Measurements from ENCODE around the gene ZBED1. TPM values are rescaled to one million over a fixed set of nuclear protein-coding genes. Genes with fewer than 3 reads are reported as not detected.
"Not testable (repeated sequence)": the region's sequence is repeated elsewhere in the genome, so short reads cannot be mapped to it uniquely, and the experiment has no call there.

ZBED1 gene
- total RNA-seq, 2 experiments from 2014 or later = 32.2 to 32.3 TPM

- ChIA-PET POLR2A (no interaction called here), CTCF (no interaction called here)
Observed at GRCh38 chrX:2478546-2479419, 22.0 kb downstream of the ZBED1 start.

GRCh38 chrX:2477313-2477712 lies 23.5 kb downstream of the ZBED1 start:
- CTCF ChIA-PET, POLR2A ChIA-PET: not testable (repeated sequence)

GRCh38 chrX:2474963-2475726 lies 25.6 kb downstream of the ZBED1 start:
- ChIA-PET CTCF (no interaction called here), POLR2A (no interaction called here)

DNA sequence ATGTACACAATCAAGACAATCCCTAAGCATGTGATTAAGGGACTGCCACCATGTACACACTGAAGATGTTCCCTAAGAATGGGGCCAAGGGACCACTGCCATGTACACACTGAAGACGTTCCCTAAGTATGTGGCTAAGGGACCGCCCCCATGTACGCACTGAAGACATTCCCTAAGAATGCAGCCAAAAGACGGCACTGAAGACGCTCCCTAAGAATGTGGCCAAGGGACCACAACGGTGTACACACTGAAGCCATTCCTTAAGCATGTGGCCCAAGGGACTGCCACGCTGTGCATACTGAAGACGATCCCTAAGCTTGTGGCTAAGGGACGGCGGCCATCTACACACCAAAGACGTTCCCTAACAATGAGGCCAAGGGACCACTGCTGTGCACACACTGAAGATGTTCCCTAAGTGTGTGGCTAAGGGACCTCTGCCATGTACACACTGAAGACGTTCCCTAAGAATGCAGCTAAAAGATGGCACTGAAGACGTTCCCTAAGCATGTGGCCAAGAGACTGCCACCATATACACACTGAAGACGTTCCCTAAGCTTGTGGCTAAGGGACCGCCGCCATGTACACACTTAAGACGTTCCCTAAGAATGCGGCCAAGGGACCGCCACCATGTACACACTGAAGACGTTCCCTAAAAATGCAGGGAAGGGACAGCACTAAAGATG lies 26.4 kb downstream of the ZBED1 start:
- POLR2A ChIA-PET = no interaction called here
- CTCF ChIA-PET = no interaction called here

- POLR2A ChIA-PET, CTCF ChIA-PET: not testable (repeated sequence)
Observed at GRCh38 chrX:2473064-2473463, 27.7 kb downstream of the ZBED1 start.

DNA sequence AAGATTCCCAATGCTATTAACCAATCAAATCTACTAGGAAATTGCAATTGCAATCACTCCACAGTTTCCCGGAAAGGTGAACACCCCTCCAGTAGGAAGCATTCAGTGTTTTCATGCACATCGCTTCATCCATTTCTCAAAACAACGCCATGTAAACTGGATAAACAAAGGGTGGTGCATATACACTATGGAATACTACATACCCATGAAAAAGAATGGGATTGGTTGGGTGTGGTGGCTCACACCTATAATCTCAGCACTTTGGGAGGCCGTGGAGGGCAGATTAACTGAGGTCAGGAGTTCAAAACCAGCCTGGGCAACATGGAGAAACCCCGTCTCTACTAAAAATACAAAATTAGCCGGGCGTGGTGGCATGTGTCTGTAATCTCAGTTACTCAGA lies 29.1 kb downstream of the ZBED1 start:
- ChIA-PET CTCF (no interaction called here), POLR2A (no interaction called here)

GRCh38 chrX:2471126-2471525 lies 29.6 kb downstream of the ZBED1 start:
- POLR2A ChIA-PET, CTCF ChIA-PET: not testable (repeated sequence)

DNA sequence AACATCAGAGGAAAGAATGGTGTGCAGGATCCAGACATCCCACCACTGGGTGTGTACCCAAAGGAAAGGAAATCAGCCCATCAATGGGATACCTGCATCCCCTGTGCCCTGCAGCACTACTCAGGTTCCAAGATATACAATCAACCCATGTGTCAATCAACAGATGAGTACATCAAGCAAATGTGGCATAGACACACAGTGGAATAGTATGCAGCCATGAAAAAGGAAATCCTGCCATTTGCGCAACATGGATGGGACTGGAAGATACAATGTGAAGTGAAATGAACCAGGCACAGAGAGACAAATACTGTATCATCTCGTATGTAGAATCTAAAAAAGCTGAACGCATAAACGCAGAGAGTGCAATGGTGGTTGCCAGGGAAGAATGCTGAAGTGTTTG lies 30.9 kb downstream of the ZBED1 start:
- POLR2A ChIA-PET, CTCF ChIA-PET: not testable (repeated sequence)

- CTCF ChIA-PET = no interaction called here
- POLR2A ChIA-PET = no interaction called here
Observed at GRCh38 chrX:2469196-2469685, 31.5 kb downstream of the ZBED1 start.

DNA sequence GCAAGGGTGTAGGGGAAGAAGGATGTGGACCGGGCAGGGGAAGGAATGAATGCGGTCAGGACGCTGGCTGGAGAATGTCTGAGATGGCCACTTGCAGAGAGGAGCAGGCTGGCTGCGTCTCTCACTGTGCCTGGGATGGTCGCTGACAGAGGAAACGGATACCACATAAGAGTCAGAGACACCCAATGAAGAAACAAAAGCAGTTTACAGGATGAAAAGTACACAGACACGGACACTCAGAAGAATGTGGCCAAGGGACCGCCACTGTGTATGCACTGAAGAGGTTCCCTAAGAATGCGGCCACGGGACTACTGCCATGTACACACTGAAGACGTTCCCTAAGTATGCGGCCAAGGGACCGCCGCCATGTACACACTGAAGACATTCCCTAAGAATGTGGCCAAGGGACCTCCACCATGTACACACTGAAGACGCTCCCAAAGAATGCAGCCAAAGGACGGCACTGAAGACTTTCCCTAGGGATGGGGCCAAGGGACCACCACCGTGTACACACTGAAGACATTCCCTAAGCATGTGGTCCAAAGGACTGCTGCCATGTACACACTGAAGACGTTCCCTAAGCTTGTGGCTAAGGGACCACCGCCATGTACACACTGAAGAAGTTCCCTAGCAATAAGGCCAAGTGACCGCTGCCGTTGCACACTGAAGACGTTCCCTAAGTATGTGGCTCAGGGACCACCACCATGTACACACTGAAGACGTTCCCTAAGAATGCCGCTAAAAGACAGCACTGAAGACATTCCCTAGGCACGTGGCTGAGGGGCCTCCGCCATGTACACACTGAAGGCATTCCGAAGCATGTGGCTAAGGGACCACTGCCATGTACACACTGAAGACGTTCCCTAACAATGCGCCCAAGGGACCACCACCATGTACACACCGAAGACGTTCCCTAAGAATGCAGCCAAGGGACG lies 32.2 kb downstream of the ZBED1 start:
- ChIA-PET POLR2A (no interaction called here), CTCF (no interaction called here)

DNA sequence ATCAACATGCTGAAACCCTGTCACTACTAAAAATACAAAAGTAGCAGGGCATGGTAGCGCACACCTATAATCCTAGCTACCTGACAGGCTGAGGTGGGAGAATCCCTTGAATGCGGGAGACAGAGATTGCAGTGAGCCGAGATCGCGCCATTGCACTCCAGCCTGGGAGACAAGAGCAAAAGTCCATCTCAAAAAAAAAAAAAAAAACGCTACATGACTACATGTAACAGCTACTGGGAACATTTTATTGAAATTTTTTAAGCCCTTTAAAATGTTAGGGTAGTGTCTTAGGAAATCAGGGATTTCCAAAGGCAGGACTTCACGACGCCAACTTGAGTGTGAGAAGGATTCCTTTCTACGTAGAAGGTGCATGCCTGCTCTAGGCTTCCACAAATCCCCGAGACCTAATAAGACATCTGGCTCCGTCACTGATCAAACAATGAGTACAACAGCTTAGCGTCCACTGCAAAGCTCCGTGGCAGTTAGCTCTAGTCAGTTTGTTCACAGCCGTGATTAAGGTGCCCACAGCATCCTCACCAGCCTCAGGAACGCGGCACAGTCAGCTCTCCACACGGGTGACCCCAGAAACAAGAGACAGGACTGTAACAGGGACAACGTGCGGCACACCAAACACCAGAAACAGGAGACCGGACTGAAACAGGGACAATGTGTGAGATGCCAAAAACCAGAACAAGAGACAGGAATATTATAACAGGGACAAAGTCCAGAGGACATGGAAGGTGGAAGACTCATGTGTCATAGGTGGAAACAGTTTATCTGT lies 33.7 kb downstream of the ZBED1 start:
- ChIA-PET POLR2A (no interaction called here), CTCF (no interaction called here)

DNA sequence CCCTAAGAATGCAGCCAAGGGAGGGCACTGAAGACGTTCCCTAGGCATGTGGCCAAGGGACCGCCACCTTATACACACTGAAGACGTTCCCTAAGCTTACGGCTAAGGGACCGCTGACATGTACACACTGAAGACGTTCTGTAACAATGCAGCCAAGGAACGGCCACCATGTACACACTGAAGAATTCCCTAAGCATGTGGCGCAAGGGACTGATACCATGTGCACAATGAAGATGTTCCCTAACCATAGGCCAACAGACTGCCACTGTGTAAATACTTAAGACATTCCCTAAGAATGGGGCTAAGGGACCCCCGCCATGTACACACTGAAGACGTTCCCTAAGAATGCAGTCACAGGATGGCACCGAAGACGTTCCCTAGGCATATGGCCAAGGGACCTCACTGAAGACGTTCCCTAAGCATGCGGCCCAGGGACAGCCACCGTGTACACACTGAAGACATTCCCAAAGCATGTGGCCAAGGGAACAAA lies 36.1 kb downstream of the ZBED1 start:
- ChIA-PET CTCF (no interaction called here), POLR2A (no interaction called here)

DNA sequence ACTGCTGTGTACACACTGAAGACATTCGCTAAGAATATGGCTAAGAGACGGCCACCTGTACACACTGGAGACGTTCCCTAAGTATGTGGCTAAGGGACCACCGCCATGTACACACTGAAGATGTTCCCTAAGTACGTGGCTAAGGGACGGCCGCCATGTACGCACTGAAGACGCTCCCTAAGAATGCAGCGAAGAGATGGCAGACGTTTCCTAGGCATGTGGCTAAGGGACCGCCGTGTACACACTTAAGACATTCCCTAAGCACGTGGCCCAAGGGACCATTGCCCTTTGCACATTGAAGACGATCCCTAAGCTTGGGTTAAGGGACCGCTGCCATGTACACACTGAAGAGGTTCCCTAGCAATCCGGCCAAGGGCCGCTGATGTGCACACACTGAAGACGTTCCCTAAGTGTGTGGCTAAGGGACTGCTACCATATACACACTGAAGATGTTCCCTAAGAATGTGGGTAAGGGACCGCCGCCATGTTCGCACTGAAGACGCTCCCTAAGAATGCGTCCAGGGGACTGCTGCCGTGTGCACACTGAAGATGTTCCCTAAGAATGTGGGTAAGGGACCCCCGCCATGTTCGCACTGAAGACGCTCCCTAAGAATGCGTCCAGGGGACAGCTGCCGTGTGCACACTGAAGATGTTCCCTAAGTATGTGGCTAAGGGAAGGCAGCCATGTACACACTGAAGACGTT lies 36.7 kb downstream of the ZBED1 start:
- POLR2A ChIA-PET = no interaction called here
- CTCF ChIA-PET = no interaction called here

DNA sequence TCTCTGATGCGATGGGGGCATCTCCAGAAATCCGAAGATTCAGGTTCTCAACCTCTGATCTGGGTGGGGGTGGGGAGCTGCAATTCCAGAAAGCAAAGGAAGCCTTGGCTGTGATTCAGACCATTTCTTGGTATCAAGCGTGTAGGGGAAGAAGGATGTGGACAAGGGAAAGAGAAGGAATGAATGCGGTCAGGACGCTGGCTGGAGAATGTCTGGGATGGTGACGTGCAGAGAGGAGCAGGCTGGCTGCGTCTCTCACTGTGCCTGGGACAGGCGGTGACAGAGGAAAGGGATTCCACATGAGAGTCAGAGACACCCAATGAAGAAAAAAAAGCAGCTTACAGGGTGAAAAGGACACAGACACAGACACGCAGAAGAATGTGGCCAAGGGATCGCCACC lies 37.3 kb downstream of the ZBED1 start:
- CTCF ChIA-PET, POLR2A ChIA-PET: not testable (repeated sequence)

DNA sequence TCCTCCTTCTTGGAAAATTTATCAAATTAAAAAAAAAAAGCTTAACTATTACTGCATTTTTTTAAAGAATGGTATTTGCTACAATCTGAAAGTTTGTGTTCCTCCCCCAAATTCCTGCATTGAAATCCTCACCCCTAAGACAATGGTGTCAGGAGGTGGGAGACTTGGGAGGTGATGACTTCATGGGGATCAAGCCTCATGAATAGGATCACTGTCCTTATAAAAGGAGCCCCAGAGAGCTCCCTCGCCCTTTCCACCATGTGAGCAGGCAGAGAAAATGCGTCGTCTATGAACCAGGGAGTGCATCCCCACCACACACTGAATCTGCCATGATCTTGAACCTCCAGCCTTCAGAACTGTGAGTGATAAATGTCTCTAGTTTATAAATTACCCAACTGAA lies 38.0 kb downstream of the ZBED1 start:
- ChIA-PET CTCF (no interaction called here), POLR2A (no interaction called here)

DNA sequence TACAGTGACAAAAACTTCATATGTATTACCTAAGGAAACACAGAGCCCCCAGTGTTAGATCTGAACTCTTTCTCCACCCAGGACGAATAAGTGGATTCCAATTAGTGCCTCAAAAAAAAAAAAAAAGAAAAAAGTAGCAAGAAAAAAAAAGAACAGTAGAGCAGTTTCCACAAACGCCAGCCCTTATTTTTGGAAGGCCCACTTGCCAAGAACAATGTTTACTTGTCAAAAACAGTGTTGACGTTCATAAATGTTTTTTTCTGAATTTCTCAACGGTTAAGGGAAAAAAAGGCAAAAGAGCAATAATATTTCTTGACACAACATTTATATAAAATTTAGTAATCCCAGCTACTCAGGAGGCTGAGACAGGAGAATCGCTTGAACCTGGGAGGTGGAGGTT lies 38.7 kb downstream of the ZBED1 start:
- ChIA-PET CTCF (no interaction called here), POLR2A (no interaction called here)

- ChIA-PET POLR2A (no interaction called here), CTCF (no interaction called here)
Observed at GRCh38 chrX:2461711-2462016, 39.1 kb downstream of the ZBED1 start.

DNA sequence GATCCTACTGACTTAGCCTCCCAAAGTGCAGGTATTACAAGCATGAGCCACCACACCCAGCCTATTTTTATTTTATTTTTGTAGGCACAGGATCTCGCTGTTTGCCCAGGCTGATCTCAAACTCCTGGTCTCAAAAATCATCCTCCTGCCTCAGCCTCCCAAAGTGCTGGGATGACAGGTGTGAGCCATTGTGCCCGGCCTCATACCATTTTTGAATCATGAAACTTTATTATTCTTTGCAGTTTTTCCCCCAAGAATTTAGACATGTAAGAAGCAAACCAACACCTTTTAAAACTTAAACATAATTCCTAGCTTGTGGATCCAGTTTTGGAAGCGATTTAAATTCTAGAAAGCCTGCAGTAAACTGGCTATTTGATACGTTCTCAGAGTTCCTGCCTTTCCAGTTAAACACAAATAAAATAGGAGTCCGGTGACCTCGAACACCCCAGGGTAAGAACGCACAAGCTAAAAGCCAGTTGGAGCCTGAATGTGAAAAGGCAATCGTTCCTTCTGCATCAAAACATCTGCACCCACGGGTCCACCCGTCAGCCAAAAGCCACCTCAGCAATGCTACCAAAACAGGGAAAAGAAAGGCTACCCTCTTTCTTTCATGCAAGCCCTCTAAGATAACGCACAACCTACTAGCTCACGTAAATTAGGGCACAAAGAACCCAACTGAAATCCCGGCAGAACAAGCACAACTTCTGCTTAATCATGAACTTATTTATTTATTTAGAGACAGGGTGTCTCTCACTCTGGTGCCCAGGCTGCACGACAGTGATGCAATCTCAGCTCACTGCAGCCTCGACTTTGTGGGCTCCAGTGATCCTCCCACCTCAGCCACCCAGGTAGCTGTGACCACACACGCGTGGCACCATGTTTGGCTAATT lies 39.7 kb downstream of the ZBED1 start:
- CTCF ChIA-PET, POLR2A ChIA-PET: not testable (repeated sequence)
